HG02943 (cell line): ENCODE data around the gene DUSP7.
"Not testable (repeated sequence)": the region's sequence is repeated elsewhere in the genome, so short reads cannot be mapped to it uniquely, and the experiment has no call there.

Source experiments
- ATAC-seq: cut with Tn5 transposase; IDR thresholded peaks from one replicate; pipeline ENCODE4 v1.9.1; 2021; ENCODE audit warnings: mild to moderate bottlenecking, low read depth, moderate library complexity; ENCODE audit not compliant: unreplicated experiment

DUSP7 gene

GRCh38 chr3:52051444-52051843 lies 4.9 kb downstream of the DUSP7 start:
- no peak for ATAC-seq

GRCh38 chr3:52050571-52050970 lies 5.8 kb downstream of the DUSP7 start:
- no peak for ATAC-seq

GRCh38 chr3:52049503-52049902 lies 6.9 kb downstream of the DUSP7 start:
- no peak for ATAC-seq

- ATAC-seq, result no peak
Measured at GRCh38 chr3:52047295-52047960, 8.9 kb downstream of the DUSP7 start.

- no peak for ATAC-seq
Measured at GRCh38 chr3:52046902-52047239, 9.5 kb downstream of the DUSP7 start.

GRCh38 chr3:52046186-52046901 lies 10.0 kb downstream of the DUSP7 start:
- ATAC-seq, result no peak

GRCh38 chr3:52044869-52045619 lies 11.3 kb downstream of the DUSP7 start:
- no peak for ATAC-seq

- ATAC-seq, result no peak
Measured at GRCh38 chr3:52043750-52044149, 12.6 kb downstream of the DUSP7 start.

GRCh38 chr3:52043039-52043438 lies 13.3 kb downstream of the DUSP7 start:
- ATAC-seq, result not testable (repeated sequence)

- ATAC-seq, result no peak
Measured at GRCh38 chr3:52041118-52041731, 15.1 kb downstream of the DUSP7 start.

- ATAC-seq, result no peak
Measured at GRCh38 chr3:52040600-52040999, 15.8 kb downstream of the DUSP7 start.

GRCh38 chr3:52039846-52040245 lies 16.5 kb downstream of the DUSP7 start:
- ATAC-seq, result no peak

GRCh38 chr3:52039426-52039825 lies 16.9 kb downstream of the DUSP7 start:
- no peak for ATAC-seq

- ATAC-seq, result no peak
Measured at GRCh38 chr3:52038227-52038626, 18.1 kb downstream of the DUSP7 start.

GRCh38 chr3:52037291-52037690 lies 19.1 kb downstream of the DUSP7 start:
- no peak for ATAC-seq

GRCh38 chr3:52036829-52037228 lies 19.5 kb downstream of the DUSP7 start:
- no peak for ATAC-seq

GRCh38 chr3:52036222-52036694 lies 20.1 kb downstream of the DUSP7 start:
- peak; percentile 62 for ATAC-seq

GRCh38 chr3:52034651-52035050 lies 21.7 kb downstream of the DUSP7 start:
- no peak for ATAC-seq

GRCh38 chr3:52034212-52034611 lies 22.2 kb downstream of the DUSP7 start:
- ATAC-seq, result no peak

- not testable (repeated sequence) for ATAC-seq
Measured at GRCh38 chr3:52033748-52034147, 22.6 kb downstream of the DUSP7 start.
